Calu3 (cell line): ENCODE data around the gene CRELD2. TPM values are rescaled to one million over a fixed set of nuclear protein-coding genes. Genes with fewer than 3 reads are reported as not detected.

Experiments
- BruUV-seq: library from RNA; stranded (reverse); fragments of 400-500 nt; replicated peaks from 2 replicates; lab custom pipeline; 2021; lab: Mats Ljungman, UMichigan
- CTCF ChIA-PET: fragments of 300-600 bp; sonication (Branson Sonifier 250); formaldehyde crosslinking; loops from one replicate; lab custom pipeline; 2022; ENCODE audit warnings: antibody characterized with exemption; lab: Charles Lee
- DNase-seq: peaks from one replicate; pipeline ENCODE4 v3.0.0; 2022
- H3K27ac Mint-ChIP-seq: one replicate; pipeline ENCODE4 v1.8.0; 2022; ENCODE audit warnings: mixed read lengths; ENCODE audit not compliant: unreplicated experiment
- H3K27me3 Mint-ChIP-seq: one replicate; pipeline ENCODE4 v1.8.0; 2022; ENCODE audit warnings: mixed read lengths; ENCODE audit not compliant: unreplicated experiment
- H3K36me3 Mint-ChIP-seq: one replicate; pipeline ENCODE4 v1.8.0; 2022; ENCODE audit warnings: mild to moderate bottlenecking, moderate library complexity, mixed read lengths; ENCODE audit not compliant: insufficient read depth, unreplicated experiment
- H3K4me1 Mint-ChIP-seq: one replicate; pipeline ENCODE4 v1.8.0; 2022; ENCODE audit warnings: mild to moderate bottlenecking, low read depth, mixed read lengths; ENCODE audit not compliant: unreplicated experiment
- H3K4me3 Mint-ChIP-seq: one replicate; pipeline ENCODE4 v1.8.0; 2022; ENCODE audit warnings: mild to moderate bottlenecking, low read depth, moderate library complexity, mixed read lengths; ENCODE audit not compliant: unreplicated experiment
- H3K9me3 Mint-ChIP-seq: one replicate; pipeline ENCODE4 v1.8.0; 2022; ENCODE audit warnings: low read depth, mixed read lengths; ENCODE audit not compliant: unreplicated experiment
- CTCF ChIP-seq: fragments of 200-600 bp; IDR thresholded peaks from one replicate; pipeline ENCODE4 v1.8.0; 2022; ENCODE audit warnings: antibody characterized with exemption; ENCODE audit not compliant: unreplicated experiment
- intact Hi-C: fragments of 100-400 bp; cut with micrococcal nuclease; formaldehyde crosslinking; loops from one replicate; pipeline ENCODE4 v1.10.0; 2022; ENCODE audit not compliant: unreplicated experiment
- total RNA-seq: library from RNA; stranded (reverse); gene quantifications from 2 replicates; pipeline ENCODE4 v1.2.3, GENCODE V29; 2022

CRELD2 gene
- total RNA-seq, 1 experiment from 2014 or later: 64.6 TPM

- no peaks in the 10 kb centered on the region for H3K4me1 Mint-ChIP-seq
- peak overlapping the region; percentile 20 for H3K27ac Mint-ChIP-seq
- DNase-seq: no peak
- CTCF ChIA-PET: no interaction called here
- no peak overlapping the region for H3K4me3 Mint-ChIP-seq
- no peak for TF ChIP-seq CTCF
- intact Hi-C loops: no loop called here
- H3K9me3 Mint-ChIP-seq: no peaks in the 10 kb centered on the region
- H3K36me3 Mint-ChIP-seq: peaks cover 70% of the 10 kb centered on the region
- BruUV-seq: no TSS peak
- H3K27me3 Mint-ChIP-seq: no peaks in the 10 kb centered on the region
Measured at GRCh38 chr22:49905465-49905864, 13.0 kb upstream of the CRELD2 start.

GRCh38 chr22:49906071-49906798, 12.2 kb upstream of the CRELD2 start:
- no peak for TF ChIP-seq CTCF
- H3K27ac Mint-ChIP-seq: no peak overlapping the region
- no peak overlapping the region for H3K4me3 Mint-ChIP-seq
- intact Hi-C loops: no loop called here
- no peak for DNase-seq
- no TSS peak for BruUV-seq
- CTCF ChIA-PET: no interaction called here
- H3K27me3 Mint-ChIP-seq: no peaks in the 10 kb centered on the region
- peaks cover 68% of the 10 kb centered on the region for H3K36me3 Mint-ChIP-seq
- H3K9me3 Mint-ChIP-seq: no peaks in the 10 kb centered on the region
- no peaks in the 10 kb centered on the region for H3K4me1 Mint-ChIP-seq

- no TSS peak for BruUV-seq
- CTCF ChIA-PET: no interaction called here
- TF ChIP-seq CTCF: no peak
- Mint-ChIP-seq H3K27ac (no peak overlapping the region), H3K27me3 (no peaks in the 10 kb centered on the region), H3K9me3 (no peaks in the 10 kb centered on the region), H3K36me3 (peaks cover 66% of the 10 kb centered on the region), H3K4me3 (no peak overlapping the region), H3K4me1 (no peaks in the 10 kb centered on the region)
- intact Hi-C loops: no loop called here
- DNase-seq: no peak
Measured at GRCh38 chr22:49906799-49907290, 11.6 kb upstream of the CRELD2 start.

GRCh38 chr22:49907807-49908206, 10.6 kb upstream of the CRELD2 start:
- BruUV-seq: no TSS peak
- no peak for TF ChIP-seq CTCF

More at GRCh38 chr22:49907807-49908206, 10.6 kb upstream of the CRELD2 start:
- no peaks in the 10 kb centered on the region for H3K4me1 Mint-ChIP-seq
- no peak for DNase-seq
- intact Hi-C loops: no loop called here
- peaks cover 65% of the 10 kb centered on the region for H3K36me3 Mint-ChIP-seq
- H3K27me3 Mint-ChIP-seq: no peaks in the 10 kb centered on the region
- H3K27ac Mint-ChIP-seq: no peak overlapping the region
- CTCF ChIA-PET: no interaction called here
- no peak overlapping the region for H3K4me3 Mint-ChIP-seq
- H3K9me3 Mint-ChIP-seq: no peaks in the 10 kb centered on the region
